Stimulated activated CD8-positive, alpha-beta memory T cell treated with anti-CD3 and anti-CD28 coated beads, Interleukin-4, amount 100 ng/mL, for 24 hours (primary cell): ENCODE measurements around the gene LDB3.

Experiments used
- DNase-seq: peaks from one replicate; pipeline ENCODE4 v3.0.0-alpha.2; 2020; ENCODE audit warnings: low read depth

Gene LDB3

DNA sequence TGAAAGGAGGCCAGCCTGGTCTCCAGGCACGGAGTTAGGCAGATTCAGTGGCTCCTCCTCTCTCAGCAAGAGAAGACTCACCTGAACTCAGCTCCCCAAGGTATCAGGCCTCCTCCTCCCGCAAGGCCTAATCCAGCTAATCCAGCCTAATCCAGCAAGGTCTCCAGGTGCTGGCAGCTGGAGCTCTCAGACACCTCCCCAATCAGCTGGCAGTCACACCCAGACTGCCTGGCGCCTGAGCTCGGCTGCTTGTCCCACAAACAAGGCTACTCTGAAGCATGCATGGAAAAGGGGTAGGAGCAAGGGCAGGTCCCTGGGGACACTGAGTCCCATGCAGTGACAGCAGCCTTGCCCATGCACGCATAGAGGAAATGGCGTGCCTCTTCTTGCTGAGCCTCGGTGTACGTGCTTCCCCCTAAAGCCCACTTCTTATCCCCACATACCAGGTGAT, 17.3 kb upstream of the LDB3 start:
- no peak for DNase-seq

DNA sequence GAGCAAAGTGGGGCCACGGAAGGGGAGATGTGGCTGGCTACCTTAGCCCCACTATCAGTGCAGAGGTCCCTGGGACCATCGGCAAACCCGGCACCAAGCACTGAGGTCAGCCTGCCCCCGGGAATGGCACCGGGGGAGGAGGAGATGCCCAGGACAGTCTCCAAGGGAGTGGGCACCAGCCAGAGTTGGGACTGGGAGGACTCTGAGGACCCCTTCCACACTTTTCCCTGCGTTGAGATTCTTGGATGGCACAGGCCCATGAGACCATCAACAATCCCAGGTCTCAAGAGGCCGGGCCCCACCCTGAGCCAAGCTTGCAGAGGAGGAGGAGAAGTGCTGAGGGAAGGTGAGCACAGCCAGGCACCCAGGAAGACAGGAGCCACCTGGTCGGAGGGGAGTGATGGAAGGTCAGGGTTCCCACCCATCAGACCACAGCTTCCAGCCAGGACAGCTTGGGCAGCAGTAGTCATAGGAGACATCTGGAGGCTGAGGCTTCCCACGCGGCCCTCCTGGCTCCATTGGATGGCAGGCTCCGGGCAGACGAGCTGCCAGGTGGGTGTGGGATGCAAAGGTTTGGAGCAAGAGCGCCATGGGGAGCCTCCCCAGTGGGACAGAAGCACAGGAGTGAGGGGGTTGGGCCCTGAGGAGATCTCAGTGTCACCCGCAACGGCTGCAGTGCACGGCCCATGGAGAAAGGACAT, 16.5 kb upstream of the LDB3 start:
- no peak for DNase-seq

DNA sequence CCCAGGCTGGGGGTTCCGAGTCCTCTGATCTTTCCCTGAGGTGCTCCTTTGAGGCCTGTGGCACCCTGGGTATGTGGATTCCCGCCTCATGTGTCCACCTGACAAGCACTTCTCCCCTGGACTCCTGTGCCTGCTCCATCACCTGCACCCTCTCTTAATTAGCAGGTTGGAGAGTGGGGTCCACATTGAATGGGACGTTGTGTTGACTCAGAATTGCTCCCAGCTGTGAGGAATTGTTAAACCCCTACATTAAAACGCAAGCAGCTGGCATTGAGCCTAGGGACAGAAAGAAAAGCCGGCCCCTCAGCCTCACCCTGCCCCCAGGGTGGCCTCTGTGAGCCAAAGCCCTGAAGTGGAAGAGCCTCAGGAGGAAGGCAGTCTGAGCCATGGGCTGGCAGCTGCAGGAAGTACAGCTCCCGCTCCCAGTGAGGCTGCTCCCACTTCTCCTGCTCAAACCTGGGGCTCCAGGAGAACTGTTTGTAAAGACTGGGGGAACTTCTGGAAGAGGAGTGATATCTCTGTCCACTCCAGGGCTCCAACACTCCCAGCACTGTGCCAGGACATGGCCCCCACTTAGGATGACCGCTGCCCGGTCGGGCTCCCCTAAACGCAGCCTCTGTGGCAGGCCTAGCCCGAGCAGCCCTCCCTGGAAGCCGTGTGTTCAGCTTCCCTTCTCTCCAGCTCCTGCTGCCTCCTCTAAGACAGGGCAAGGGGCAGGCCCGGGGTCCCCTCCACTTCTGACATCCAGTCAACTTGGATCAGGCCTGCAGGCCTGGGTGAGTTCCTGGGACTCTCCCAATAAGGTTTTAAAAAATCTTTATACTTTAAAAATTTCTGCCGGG, 15.7 kb upstream of the LDB3 start:
- DNase-seq = no peak

DNA sequence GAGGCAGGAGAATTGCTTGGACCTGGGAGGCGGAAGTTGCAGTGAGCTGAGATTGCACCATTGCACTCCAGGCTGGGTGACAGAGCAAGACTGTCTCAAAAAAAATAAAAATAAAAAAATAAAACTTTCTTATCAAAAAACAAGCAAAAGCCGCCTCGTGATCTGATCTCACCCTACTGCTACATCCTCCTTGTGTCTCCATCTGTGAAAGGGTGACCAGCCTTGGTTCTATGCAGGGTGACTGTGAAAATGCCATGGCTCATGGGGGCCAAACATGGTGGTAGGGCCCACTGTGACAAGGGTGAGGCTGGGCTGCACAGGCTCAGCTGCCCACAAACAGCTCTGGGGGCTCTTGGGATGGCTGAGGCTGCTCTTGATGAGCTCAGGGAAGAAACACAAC, 14.9 kb upstream of the LDB3 start:
- no peak for DNase-seq

DNA sequence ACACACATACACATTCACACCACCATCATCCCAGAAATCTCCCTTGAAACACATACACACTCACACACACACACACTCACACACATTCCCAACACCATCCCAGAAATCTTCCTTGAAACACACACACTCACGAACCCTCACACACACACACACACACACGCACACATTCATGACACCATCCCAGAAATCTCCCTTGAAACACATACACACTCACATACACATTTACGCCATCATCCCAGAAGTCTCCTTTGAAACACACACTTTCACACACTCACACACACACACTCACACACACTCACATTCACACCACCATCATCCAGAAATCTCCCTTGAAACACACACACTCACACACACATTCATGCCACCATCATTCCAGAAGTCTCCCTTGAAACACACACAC, 14.3 kb upstream of the LDB3 start:
- DNase-seq = no peak

DNA sequence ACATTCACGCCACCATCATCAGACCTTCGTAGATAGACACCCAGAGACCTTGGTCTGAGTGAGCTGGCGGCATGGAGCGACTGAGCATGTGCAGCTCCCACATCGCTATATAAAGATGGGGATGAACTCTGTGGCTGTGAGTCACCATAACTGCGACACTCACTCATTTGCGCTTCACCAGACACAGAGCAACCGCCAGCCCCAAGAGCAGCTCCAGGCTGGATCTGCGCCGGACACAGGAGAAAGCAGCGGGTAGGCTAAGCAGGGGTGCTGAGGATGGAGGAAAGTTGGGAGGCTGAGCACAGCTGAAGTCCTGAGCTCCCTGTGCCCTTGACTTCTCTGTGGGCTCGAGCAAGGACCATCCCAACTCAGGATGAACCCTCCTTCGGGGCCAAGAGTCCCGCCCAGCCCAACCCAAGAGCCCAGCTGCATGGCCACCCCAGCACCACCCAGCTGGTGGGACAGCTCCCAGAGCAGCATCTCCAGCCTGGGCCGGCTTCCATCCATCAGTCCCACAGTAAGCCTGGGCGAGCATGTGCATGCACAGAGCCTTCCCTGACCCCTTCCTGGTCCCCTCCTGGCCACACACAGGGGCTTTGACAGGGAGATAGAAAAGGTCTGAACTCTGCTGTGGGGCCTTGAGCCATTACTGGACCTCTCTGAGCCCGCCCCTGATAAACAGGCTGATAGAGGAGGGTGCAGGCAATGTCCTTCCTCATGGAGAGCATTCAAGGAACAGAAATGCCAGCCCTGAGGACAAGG, 13.7 kb upstream of the LDB3 start, which contains the start of gene OPN4:
Gene OPN4, plus strand, starts transcription at position 137 of the 762 bp plus-strand sequence. Its CDS starts 237 bp downstream, at position 374.
- DNase-seq = no peak

DNA sequence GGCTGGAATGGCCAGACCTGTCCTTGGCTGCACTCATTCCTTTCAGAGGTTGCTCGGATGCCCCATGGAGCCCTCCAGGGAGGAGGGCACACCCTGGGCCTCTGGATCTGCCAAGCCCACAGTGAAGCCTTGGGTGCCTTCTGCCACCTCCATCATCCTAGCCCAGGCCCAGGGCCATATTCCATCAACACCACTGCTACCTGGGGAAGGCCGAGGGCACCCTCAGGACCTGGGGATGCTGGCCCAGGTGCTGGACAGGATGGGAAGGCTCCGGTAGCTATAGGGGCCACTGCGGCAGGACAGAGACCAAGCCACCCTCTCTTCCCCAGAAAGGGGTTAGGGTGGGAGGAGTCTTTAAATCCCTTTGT, 13.2 kb upstream of the LDB3 start:
- DNase-seq = no peak

DNA sequence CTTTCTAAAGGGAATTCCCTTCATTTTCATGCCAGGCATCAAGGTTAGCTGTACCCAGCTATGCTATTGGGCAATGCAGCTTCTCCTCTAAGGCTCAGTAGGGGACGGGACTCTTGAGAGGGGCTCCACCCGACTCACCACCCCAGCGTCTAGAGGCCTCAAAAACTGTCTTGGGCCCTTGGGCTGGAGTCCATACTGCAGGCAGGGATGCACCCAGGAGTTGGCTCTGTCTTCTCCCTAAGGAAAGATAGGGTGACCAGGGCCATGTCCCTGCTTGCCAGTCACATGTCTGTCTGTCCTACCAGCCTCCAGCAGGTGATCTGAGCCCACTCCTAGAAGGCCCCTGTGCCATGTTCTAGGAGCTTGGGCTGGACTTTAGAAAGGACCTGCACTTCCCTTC, 12.7 kb upstream of the LDB3 start:
- no peak for DNase-seq

DNA sequence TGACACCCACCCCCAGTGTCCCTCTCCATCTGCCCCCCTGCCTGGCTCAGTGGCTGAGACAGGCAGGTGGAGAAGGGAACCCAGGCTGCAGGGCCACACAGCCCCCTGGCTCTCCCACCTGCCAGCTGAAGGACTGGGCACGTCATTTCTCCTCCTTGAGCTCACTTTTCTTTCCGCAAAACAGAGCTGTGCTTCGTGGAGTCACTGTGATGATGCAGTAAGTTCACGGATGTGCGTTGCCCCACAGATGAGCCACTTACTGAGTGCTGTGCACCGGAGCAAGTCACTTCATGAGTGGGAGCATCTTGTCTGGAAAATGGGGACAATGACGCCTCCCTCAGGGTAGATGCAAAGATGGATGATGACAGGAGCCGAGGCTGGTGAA, 11.3 kb upstream of the LDB3 start:
- no peak for DNase-seq

DNA sequence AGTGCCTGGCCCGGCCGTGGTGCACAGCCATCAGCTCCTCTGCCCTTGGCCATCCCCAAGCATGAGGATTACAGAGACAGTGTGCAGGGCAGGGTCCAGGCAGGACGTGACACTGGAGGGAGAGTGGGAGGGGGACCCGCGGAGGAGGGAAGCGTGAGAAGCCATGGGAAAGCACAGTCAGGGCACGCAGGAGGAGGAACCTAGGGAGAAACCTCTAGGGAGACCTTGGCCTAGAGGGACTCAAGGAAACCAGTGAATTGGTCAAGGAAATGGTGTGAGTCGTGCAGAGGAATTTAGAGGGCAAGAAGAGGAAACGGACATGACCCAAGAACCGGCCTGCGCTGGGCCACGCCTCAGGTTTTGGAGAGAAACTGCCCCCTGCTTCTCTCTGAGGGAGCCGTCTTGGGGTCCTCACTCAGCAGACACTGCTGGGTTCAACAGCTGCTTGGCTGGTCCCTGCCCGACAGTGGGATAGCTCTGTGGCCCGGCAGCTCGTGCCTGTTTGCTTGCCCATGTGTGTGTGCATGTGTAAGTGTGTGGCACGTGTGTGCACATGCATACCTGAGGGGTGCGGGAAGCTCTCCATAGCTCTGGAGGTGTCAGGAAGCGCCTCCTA, 10.8 kb upstream of the LDB3 start:
- no peak for DNase-seq

DNA sequence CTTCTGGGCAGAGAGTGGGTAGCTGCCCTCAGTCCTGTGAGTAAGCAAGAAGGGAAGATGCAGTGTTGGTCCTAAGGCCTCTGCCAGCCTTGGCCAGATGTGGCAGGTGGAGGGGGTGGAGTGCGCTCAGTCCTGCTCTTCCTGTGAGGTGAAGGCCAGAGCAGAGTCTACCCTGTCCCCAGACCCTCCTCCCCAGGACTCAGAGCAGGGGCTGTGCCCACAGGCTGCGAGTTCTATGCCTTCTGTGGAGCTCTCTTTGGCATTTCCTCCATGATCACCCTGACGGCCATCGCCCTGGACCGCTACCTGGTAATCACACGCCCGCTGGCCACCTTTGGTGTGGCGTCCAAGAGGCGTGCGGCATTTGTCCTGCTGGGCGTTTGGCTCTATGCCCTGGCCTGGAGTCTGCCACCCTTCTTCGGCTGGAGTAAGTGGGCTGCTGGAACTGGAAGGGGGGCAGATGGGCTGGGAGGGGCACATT, 10.0 kb upstream of the LDB3 start:
- DNase-seq = no peak

DNA sequence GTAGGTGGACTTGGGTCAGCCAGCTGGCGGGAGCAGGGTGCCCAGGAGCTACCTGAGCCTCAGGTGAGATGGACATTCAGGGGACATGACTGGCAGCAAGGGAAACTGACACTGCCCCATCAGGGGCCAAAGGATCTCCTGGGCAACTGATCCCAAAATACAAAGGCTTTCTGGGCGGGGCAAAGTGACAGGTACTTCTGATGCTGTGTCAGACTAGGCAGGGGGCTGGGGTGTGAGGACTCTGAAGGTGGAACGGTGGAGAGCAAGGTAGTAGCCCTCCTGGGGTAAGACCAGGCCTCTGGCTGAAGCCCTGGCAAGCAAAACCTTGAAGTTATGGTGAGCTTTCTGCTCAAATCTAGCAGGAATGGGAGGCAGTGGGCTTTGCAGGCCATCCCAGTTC, 9.6 kb upstream of the LDB3 start:
- no peak for DNase-seq

DNA sequence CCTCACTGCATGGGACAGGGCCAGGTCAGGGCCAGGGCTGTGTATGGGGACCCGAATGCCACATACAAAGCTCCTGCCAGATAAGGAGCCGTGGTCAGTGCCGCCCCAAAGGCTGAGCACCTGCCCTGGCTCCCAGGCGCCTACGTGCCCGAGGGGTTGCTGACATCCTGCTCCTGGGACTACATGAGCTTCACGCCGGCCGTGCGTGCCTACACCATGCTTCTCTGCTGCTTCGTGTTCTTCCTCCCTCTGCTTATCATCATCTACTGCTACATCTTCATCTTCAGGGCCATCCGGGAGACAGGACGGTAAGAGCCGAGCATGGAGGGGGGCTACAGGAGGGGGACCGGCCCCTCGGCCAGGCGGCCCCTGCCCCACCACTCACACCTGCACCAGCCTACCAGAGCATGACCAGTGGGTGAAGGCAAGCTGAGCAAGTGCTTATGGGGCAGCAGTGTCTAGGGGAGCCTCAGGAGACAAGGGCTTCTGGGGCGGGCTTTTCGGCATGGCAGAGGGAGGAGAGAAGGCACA, 9.1 kb upstream of the LDB3 start:
- no peak for DNase-seq

DNA sequence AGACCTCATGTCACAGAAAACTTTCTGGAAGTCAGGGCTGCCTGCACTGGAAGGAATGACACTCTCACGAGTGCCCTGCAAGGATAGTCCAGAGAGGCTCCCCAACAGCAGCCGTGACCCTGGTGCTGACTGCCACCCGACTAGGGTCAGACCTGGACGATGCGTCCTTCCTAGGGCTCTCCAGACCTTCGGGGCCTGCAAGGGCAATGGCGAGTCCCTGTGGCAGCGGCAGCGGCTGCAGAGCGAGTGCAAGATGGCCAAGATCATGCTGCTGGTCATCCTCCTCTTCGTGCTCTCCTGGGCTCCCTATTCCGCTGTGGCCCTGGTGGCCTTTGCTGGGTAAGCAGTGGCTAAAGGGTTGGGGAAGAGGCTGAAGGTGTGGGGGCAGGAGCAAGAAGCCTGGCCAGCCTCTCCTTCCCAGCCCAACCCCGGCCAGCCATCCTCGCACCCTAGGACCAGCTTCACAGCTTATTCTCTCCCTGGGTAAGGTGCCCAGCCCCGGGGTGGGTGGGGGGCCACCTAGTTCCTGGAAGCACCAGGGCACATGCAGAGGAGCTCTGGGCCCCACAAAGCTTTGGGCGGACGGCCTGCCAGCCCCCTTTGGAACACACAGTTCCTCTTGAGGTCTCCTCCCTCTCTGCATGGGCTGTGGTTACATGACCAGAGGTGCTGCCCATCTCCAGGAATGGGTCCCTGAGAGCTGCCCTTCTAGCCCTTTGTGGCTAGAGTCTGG, 8.4 kb upstream of the LDB3 start:
- DNase-seq = no peak

DNA sequence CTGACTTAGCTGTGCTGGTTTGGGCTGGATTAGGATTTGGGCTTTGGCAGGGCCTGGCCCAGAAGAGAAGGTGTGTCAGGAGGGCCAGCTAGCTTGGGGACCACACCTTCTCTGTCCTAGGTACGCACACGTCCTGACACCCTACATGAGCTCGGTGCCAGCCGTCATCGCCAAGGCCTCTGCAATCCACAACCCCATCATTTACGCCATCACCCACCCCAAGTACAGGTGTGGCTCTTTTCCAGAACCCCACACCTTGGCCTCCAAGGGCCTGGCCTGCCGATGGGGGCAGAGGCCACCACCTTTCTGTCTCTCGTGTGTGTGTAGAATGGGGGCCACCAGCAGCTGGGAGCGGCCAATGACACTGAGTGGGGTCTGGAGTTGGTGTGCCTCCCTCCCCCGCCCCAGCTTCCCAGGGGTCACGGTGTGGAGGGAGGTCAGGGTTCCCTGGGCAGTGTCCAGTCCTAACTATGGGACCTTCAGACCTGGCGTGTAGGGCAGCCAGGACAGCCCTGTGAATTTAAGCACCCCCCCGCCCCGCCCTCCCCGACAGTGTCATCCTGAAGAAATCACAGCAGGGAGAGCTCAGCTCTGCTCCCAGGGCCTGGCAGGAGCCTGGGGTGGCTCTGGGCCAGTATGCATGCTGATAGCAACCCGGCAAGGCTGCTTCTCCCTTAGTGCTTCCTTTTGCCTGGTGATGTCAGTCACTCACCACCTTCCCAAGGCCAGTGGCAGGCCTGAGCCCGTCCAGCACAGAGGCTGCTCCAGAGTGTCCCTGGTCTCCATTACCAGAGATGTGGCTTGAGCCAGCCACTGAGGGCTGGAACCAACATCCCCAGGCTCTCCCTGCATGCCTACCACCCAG, 6.9 kb upstream of the LDB3 start:
- DNase-seq = no peak

DNA sequence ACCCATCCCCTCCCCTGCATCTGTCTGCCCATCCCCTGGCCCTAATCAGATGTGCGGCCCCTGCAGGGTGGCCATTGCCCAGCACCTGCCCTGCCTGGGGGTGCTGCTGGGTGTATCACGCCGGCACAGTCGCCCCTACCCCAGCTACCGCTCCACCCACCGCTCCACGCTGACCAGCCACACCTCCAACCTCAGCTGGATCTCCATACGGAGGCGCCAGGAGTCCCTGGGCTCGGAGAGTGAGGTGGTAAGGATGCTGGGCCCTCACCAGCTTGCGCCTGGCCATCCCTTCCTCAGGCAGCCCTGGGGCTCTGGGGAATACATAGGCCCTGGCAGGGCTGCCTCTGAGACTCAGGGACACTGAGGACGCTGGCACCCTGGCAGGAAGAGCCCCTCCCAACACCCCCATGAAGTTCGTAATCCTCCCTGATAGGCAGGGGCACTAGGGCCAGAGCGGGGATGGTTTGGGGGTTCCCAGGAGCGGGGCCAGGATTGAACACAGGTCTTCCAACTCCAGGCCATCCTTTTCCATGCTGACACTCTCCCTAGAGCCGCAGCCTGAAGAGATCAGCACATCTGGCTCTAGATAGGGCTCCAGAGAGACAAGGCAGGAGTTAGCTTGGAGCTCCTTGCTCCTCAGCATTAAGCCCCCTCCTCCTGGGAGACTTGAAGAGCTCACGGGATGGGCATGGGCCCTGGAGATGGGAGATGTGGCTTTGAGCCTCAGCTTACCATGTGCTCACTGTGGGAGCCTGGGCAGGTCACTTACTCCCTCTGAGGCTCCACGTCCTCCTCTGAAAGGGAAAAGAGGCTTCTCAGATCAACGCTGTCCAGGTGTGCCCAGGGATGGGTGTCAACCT, 5.9 kb upstream of the LDB3 start:
- no peak for DNase-seq

DNA sequence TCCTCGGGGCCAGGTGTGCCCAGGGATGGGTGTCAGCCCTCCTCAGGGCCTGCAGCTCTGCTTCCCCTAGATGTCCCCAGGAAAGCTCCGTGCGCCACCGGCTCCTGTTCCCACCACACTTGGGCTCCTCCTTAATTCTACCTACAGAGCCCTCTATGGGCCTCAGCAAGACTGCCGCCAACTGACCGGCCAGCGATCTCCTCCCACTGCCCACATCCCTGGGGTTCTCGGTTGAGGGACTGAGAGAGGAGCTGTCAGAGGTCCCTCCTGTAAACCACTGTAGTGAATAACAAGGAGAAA, 5.3 kb upstream of the LDB3 start:
- no peak for DNase-seq

DNA sequence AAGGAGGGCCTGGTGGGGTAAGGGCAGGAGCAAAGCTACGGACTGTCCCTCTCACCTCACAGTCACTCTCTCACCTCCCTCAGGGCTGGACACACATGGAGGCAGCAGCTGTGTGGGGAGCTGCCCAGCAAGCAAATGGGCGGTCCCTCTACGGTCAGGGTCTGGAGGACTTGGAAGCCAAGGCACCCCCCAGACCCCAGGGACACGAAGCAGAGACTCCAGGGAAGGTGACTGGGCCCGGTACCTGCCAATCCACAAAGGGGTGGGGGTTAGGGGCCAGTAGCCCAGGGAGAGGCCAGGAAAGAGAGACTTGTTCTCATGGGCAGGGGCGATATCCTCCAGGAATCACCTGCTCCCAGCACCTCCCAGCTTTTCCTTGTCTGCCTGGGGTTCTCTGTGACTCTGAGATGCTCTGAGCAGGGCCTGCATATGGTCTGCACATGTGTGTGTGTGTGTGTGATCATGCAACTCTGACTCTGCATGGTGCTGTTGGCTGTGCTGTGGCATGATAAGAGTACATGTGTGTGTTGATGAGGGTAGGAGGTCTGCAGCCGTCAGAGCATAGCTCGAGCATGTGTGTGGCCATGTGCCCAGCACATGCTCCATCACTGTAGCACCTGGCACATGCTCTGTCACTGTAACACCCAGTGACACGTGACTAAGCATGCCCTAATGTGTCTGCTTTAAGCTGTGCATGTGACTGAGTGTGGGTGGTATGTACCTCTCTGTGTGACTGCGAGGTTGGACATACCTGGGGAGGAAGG, 4.6 kb upstream of the LDB3 start:
- DNase-seq = no peak
